Posterior cingulate gyrus (tissue), 11 donors: Measurements from ENCODE around the gene PNPLA1.
"Not testable (repeated sequence)": the region's sequence is repeated elsewhere in the genome, so short reads cannot be mapped to it uniquely, and the experiment has no call there.

ENCODE experiments used
- DNase-seq, 10 donors: peaks; one replicate each; pipeline versions ENCODE4 v3.0.0 to v3.0.0-alpha.2; 2020 to 2021; ENCODE audit warnings: mixed read lengths in 3 of 10
- intact Hi-C: fragments of 100-400 bp; cut with DNase I; formaldehyde crosslinking; loops from one replicate; pipeline ENCODE4 v1.15.1; 2023

PNPLA1 gene

GRCh38 chr6:36333171-36333895 is 63.5 kb downstream of the PNPLA1 start:
- DNase-seq, result no peak
- intact Hi-C loops, result no loop called here

- DNase-seq, result peak in 8 of 10 donors; percentile 40 to 93 (median 60)
- intact Hi-C loops, result no loop called here
Measured at GRCh38 chr6:36333931-36334725, 64.3 kb downstream of the PNPLA1 start.

- intact Hi-C loops, result no loop called here
- DNase-seq, result peak in 1 of 10 donors; percentile 77
Measured at GRCh38 chr6:36334832-36335459, 65.1 kb downstream of the PNPLA1 start.

GRCh38 chr6:36335465-36336207 is 65.8 kb downstream of the PNPLA1 start:
- intact Hi-C loops, result no loop called here
- peak in 1 of 10 donors; percentile 55 for DNase-seq

GRCh38 chr6:36336208-36336710 is 66.4 kb downstream of the PNPLA1 start:
- intact Hi-C loops, result no loop called here
- peak in 1 of 10 donors; percentile 18 for DNase-seq

- intact Hi-C loops, result no loop called here
- peak in 1 of 10 donors; percentile 22 for DNase-seq
Measured at GRCh38 chr6:36336779-36337241, 67.0 kb downstream of the PNPLA1 start, which contains the start of gene BNIP5. Gene BNIP5 (minus strand): TSS chr6:36336888. CDS start chr6:36330690, 6,198 bp downstream.

GRCh38 chr6:36337814-36338213 is 68.0 kb downstream of the PNPLA1 start:
- intact Hi-C loops, result no loop called here
- peak in 1 of 10 donors; percentile 31 for DNase-seq

- DNase-seq, intact Hi-C loops: not testable (repeated sequence)
Measured at GRCh38 chr6:36338223-36338622, 68.4 kb downstream of the PNPLA1 start.

GRCh38 chr6:36339146-36339545 is 69.3 kb downstream of the PNPLA1 start:
- intact Hi-C loops, result no loop called here
- DNase-seq, result peak in 1 of 10 donors; percentile 43

- intact Hi-C loops, result loop anchor here (5.0 kb wide), 1 partner anchor 38 kb away; no protein-coding TSS in a partner anchor
- peak in 1 of 10 donors; percentile 60 for DNase-seq
Measured at GRCh38 chr6:36340306-36340617, 70.4 kb downstream of the PNPLA1 start.

GRCh38 chr6:36340618-36341454 is 71.0 kb downstream of the PNPLA1 start:
- peak; percentile 37 to 96 (median 78) for DNase-seq
- intact Hi-C loops, result loop anchor here (1.0 to 5.0 kb wide), 2 partner anchors 19 to 39 kb away; no protein-coding TSS in a partner anchor

GRCh38 chr6:36343109-36343680 is 73.3 kb downstream of the PNPLA1 start:
- intact Hi-C loops, result loop anchor here (5.0 kb wide), 1 partner anchor 41 kb away; no protein-coding TSS in a partner anchor

GRCh38 chr6:36345681-36346466 is 76.0 kb downstream of the PNPLA1 start:
- intact Hi-C loops, result no loop called here
- peak in 1 of 10 donors; percentile 36 for DNase-seq

More at GRCh38 chr6:36343109-36343680, 73.3 kb downstream of the PNPLA1 start:
- DNase-seq, result no peak

GRCh38 chr6:36346486-36347273 is 76.8 kb downstream of the PNPLA1 start:
- peak in 1 of 10 donors; percentile 30 for DNase-seq
- intact Hi-C loops, result no loop called here

- intact Hi-C loops, result no loop called here
- peak in 1 of 10 donors; percentile 39 for DNase-seq
Measured at GRCh38 chr6:36347621-36348020, 77.8 kb downstream of the PNPLA1 start.

- intact Hi-C loops, result no loop called here
- peak in 2 of 10 donors; percentile 58 to 84 for DNase-seq
Measured at GRCh38 chr6:36349240-36349639, 79.4 kb downstream of the PNPLA1 start.

GRCh38 chr6:36350082-36350481 is 80.2 kb downstream of the PNPLA1 start:
- intact Hi-C loops, result loop anchor here (10.0 kb wide), 1 partner anchor 85 kb away; no protein-coding TSS in a partner anchor
- peak in 1 of 10 donors; percentile 24 for DNase-seq
